T-cell (primary cell): ENCODE measurements around the gene STAC3. TPM values are rescaled to one million over a fixed set of nuclear protein-coding genes. Genes with fewer than 3 reads are reported as not detected.
"Not testable (repeated sequence)": the region's sequence is repeated elsewhere in the genome, so short reads cannot be mapped to it uniquely, and the experiment has no call there.

Source experiments
- ATAC-seq, 4 experiments: fragments of 200-7000 bp in 3 of 4; fragments of 150-1000 bp in 1 of 4; cut with Tn5 transposase; replicated peaks in 1 of 4; 1 replicate in 3 of 4; 2 replicates in 1 of 4; pipeline ENCODE4 v1.10.0; 2021; ENCODE audit warnings: moderate library complexity in 3 of 4, mild to moderate bottlenecking in 2 of 4, moderate number of reproducible peaks in 1 of 4
- CTCF ChIA-PET, 2 donors: fragments of 300-600 bp; sonication (Branson Sonifier 250); formaldehyde crosslinking; loops; one replicate each; lab custom pipeline; 2022; ENCODE audit warnings: antibody characterized with exemption in 2 of 2; lab: Charles Lee
- POLR2A ChIA-PET, 2 donors: fragments of 300-600 bp; sonication (Branson Sonifier 250); formaldehyde crosslinking; loops; one replicate each; lab custom pipeline; 2022; ENCODE audit warnings: antibody characterized with exemption in 2 of 2; lab: Charles Lee
- DNase-seq, 35 experiments: peaks; one replicate each; pipeline versions ENCODE4 v3.0.0 to v3.0.0-alpha.2; 2013 to 2023
- H3K27ac ChIP-seq: one replicate; pipeline ENCODE4 v1.5.1; 2013; ENCODE audit warnings: low read length
- H3K27me3 ChIP-seq, 2 experiments: replicated peaks in 1 of 2; 1 replicate in 1 of 2; 2 replicates in 1 of 2; pipeline versions ENCODE4 v1.6.1 to v1.7.0; 2013; ENCODE audit warnings: low read length in 1 of 2, mixed read lengths in 1 of 2; ENCODE audit not compliant: control insufficient read depth in 2 of 2, insufficient read depth in 2 of 2; ENCODE audit errors: extremely low read depth in 1 of 2
- H3K36me3 ChIP-seq, 2 donors: 1 replicate in 1 of 2; 2 replicates in 1 of 2; pipeline versions ENCODE4 v1.6.1 to v1.7.0; 2013; ENCODE audit warnings: low read length in 1 of 2; ENCODE audit not compliant: control insufficient read depth in 2 of 2, insufficient read depth in 1 of 2; ENCODE audit errors: extremely low read depth in 1 of 2
- H3K4me1 ChIP-seq, 2 experiments: 1 replicate in 1 of 2; 2 replicates in 1 of 2; pipeline versions ENCODE4 v1.6.1 to v1.7.0; 2013; ENCODE audit warnings: low read length in 2 of 2, mixed read lengths in 1 of 2; ENCODE audit not compliant: insufficient read depth in 2 of 2, control insufficient read depth in 1 of 2; ENCODE audit errors: extremely low read depth in 1 of 2
- H3K4me3 ChIP-seq, 2 donors: 1 replicate in 1 of 2; 2 replicates in 1 of 2; pipeline versions ENCODE4 v1.5.1 to v1.7.0; 2013; ENCODE audit warnings: mild to moderate bottlenecking in 2 of 2, low read length in 1 of 2, moderate library complexity in 1 of 2; ENCODE audit not compliant: control insufficient read depth in 1 of 2; ENCODE audit errors: extremely low read depth in 1 of 2
- H3K9me3 ChIP-seq: 2 replicates; pipeline ENCODE4 v1.7.0; 2013
- H3K27ac Mint-ChIP-seq, 2 donors: one replicate each; pipeline ENCODE4 v1.8.0; 2020 to 2021; ENCODE audit warnings: mild to moderate bottlenecking in 2 of 2, mixed read lengths in 2 of 2
- H3K27me3 Mint-ChIP-seq, 2 donors: one replicate each; pipeline ENCODE4 v1.8.0; 2021 to 2022; ENCODE audit warnings: mixed read lengths in 2 of 2
- H3K36me3 Mint-ChIP-seq: one replicate; pipeline ENCODE4 v1.8.0; 2021; ENCODE audit warnings: mixed read lengths
- H3K4me1 Mint-ChIP-seq, 3 donors: one replicate each; pipeline ENCODE4 v1.8.0; 2020 to 2022; ENCODE audit warnings: mixed read lengths in 3 of 3, mild to moderate bottlenecking in 1 of 3
- H3K4me3 Mint-ChIP-seq, 3 donors: one replicate each; pipeline ENCODE4 v1.8.0; 2020 to 2022; ENCODE audit warnings: mild to moderate bottlenecking in 3 of 3, mixed read lengths in 3 of 3, moderate library complexity in 3 of 3
- H3K9me3 Mint-ChIP-seq, 3 donors: one replicate each; pipeline ENCODE4 v1.8.0; 2020 to 2022; ENCODE audit warnings: mixed read lengths in 3 of 3
- WGBS: methylation state at CpG from one replicate; pipeline ENCODE4 v1.1.5; 2013; ENCODE audit warnings: missing lambda C conversion rate; ENCODE audit not compliant: insufficient coverage; 5-methylcytosine and 5-hydroxymethylcytosine counted together
- total RNA-seq, 35 experiments: library from RNA in 6 of 35; stranded (reverse) in 6 of 35; fragments of 120-200 nt in 1 of 35; gene quantifications; one replicate each; pipeline versions ENCODE4 v1.2.1 to v1.2.4 and lab custom pipeline; 2013 to 2026

The STAC3 gene
- total RNA-seq, result 1 to 10 TPM; 1.3 to 4.9 (median 2.9) TPM
- total RNA-seq (2013), result 1.6 TPM
- total RNA-seq (lab: John Stamatoyannopoulos, UW), result 0.25 to 2.8 (median 1.1) reads per million in 29 experiments

- Histone ChIP-seq H3K36me3 (peaks cover 5 to 8% of the 10 kb centered on the region in 2 donors), H3K27me3 (peaks cover 0 to 7% of the 10 kb centered on the region in 2 experiments), H3K4me3 (no peak within 1 kb of the TSS), H3K4me1 (no peaks in the 10 kb centered on the region), H3K9me3 (no peaks in the 10 kb centered on the region), H3K27ac (no peak within 1 kb of the TSS)
- Mint-ChIP-seq H3K36me3 (peaks cover 20% of the 10 kb centered on the region), H3K4me1 (peaks cover 0 to 8% (median 6%) of the 10 kb centered on the region in 3 donors), H3K9me3 (no peaks in the 10 kb centered on the region), H3K27me3 (no peaks in the 10 kb centered on the region), H3K27ac (no peak within 1 kb of the TSS), H3K4me3 (no peak within 1 kb of the TSS)
- 50% methylated on average over 2 of the region's 7 CpGs for WGBS
- ChIA-PET POLR2A (interaction anchor here in 1 of 2 donors (0.7 kb wide), 1 partner anchor 21 kb away, joined by 8 read pairs; the partner anchor contains the start of gene SHMT2), CTCF (interaction anchor here in 1 of 2 donors (1.2 kb wide), 1 partner anchor 9 kb away, joined by 5 read pairs; no protein-coding TSS in a partner anchor)
- DNase-seq, result no peak
- ATAC-seq, result no peak
Observed at GRCh38 chr12:57250956-57251355, at the start of gene STAC3. STAC3 (minus strand) TSS chr12:57251187; CDS start chr12:57249636, 1,551 bp downstream.

- Histone ChIP-seq H3K4me3 (no peak overlapping the region), H3K4me1 (no peaks in the 10 kb centered on the region), H3K9me3 (no peaks in the 10 kb centered on the region), H3K36me3 (peaks cover 9 to 80% of the 10 kb centered on the region in 2 donors), H3K27ac (no peak overlapping the region), H3K27me3 (no peaks in the 10 kb centered on the region)
- no peak for DNase-seq
- H3K9me3 Mint-ChIP-seq, result no peaks in the 10 kb centered on the region
- CTCF ChIA-PET, result interaction anchor here in 1 of 2 donors (0.6 kb wide), 1 partner anchor 36 kb away, joined by 3 read pairs; no protein-coding TSS in a partner anchor
- ATAC-seq, result no peak
- POLR2A ChIA-PET, result interaction anchor here in 1 of 2 donors (0.6 kb wide), 1 partner anchor 176 kb away, joined by 3 read pairs; no protein-coding TSS in a partner anchor
- peaks cover 66% of the 10 kb centered on the region for H3K36me3 Mint-ChIP-seq
- no peaks in the 10 kb centered on the region for H3K27me3 Mint-ChIP-seq
- H3K27ac Mint-ChIP-seq, result no peak overlapping the region
- H3K4me3 Mint-ChIP-seq, result no peak overlapping the region
- no peaks in the 10 kb centered on the region for H3K4me1 Mint-ChIP-seq
- WGBS, result no CpG with 5 or more reads among the region's 1 CpG
Observed at GRCh38 chr12:57299514-57300016, 48.6 kb upstream of the STAC3 start.

GRCh38 chr12:57296291-57296690, 45.3 kb upstream of the STAC3 start:
- ChIA-PET CTCF (no interaction called here), POLR2A (no interaction called here)
- peaks cover 70% of the 10 kb centered on the region for H3K36me3 Mint-ChIP-seq
- Histone ChIP-seq H3K9me3 (no peaks in the 10 kb centered on the region), H3K36me3 (peaks cover 0 to 81% of the 10 kb centered on the region in 2 donors), H3K4me1 (no peaks in the 10 kb centered on the region), H3K27me3 (no peaks in the 10 kb centered on the region), H3K4me3 (no peak overlapping the region), H3K27ac (no peak overlapping the region)
- H3K27ac Mint-ChIP-seq, result no peak overlapping the region
- H3K4me3 Mint-ChIP-seq, result no peak overlapping the region
- WGBS, result no CpG with 5 or more reads among the region's 4 CpGs
- H3K27me3 Mint-ChIP-seq, result no peaks in the 10 kb centered on the region
- no peaks in the 10 kb centered on the region for H3K4me1 Mint-ChIP-seq
- H3K9me3 Mint-ChIP-seq, result no peaks in the 10 kb centered on the region
- no peak for ATAC-seq
- no peak for DNase-seq

GRCh38 chr12:57282073-57282472, 31.1 kb upstream of the STAC3 start:
- POLR2A ChIA-PET, ATAC-seq, H3K9me3 Mint-ChIP-seq, H3K4me3 ChIP-seq, H3K27me3 ChIP-seq, H3K4me3 Mint-ChIP-seq, H3K9me3 ChIP-seq, DNase-seq, H3K27ac ChIP-seq, H3K27me3 Mint-ChIP-seq, CTCF ChIA-PET: not testable (repeated sequence)
- Histone ChIP-seq H3K36me3 (peaks cover 8 to 63% of the 10 kb centered on the region in 2 donors), H3K4me1 (peaks cover 10 to 11% of the 10 kb centered on the region in 2 experiments)
- Mint-ChIP-seq H3K27ac (peak overlapping the region in 1 of 2 donors; percentile 25), H3K4me1 (peaks cover 24 to 25% (median 24%) of the 10 kb centered on the region in 3 donors), H3K36me3 (peaks cover 53% of the 10 kb centered on the region)
- WGBS, result 89% methylated on average over 1 of the region's 12 CpGs

- ATAC-seq (peak; percentile 99 to 100 (median 100)), DNase-seq (peak; percentile 22 to 69 (median 46))
- Mint-ChIP-seq H3K9me3 (no peaks in the 10 kb centered on the region), H3K36me3 (peaks cover 50% of the 10 kb centered on the region), H3K27me3 (no peaks in the 10 kb centered on the region), H3K4me3 (peak overlapping the region; percentile 4 to 51 (median 39)), H3K27ac (peak overlapping the region; percentile 92 to 98), H3K4me1 (peaks cover 25 to 26% (median 25%) of the 10 kb centered on the region in 3 donors)
- Histone ChIP-seq H3K4me3 (no peak overlapping the region), H3K9me3 (no peaks in the 10 kb centered on the region), H3K4me1 (peaks cover 10 to 11% of the 10 kb centered on the region in 2 experiments), H3K27me3 (no peaks in the 10 kb centered on the region), H3K36me3 (peaks cover 10 to 56% of the 10 kb centered on the region in 2 donors), H3K27ac (peak overlapping the region; percentile 62)
- POLR2A ChIA-PET, result no interaction called here
- 59% methylated on average over 7 of the region's 9 CpGs for WGBS
- CTCF ChIA-PET, result no interaction called here
Observed at GRCh38 chr12:57280211-57281062, 29.4 kb upstream of the STAC3 start.
